ENCODE data around the gene ARL2. TPM values are rescaled to one million over a fixed set of nuclear protein-coding genes. Genes with fewer than 3 reads are reported as not detected.
"Not testable (repeated sequence)": the region's sequence is repeated elsewhere in the genome, so short reads cannot be mapped to it uniquely, and the experiment has no call there.

The ARL2 gene
- total RNA-seq, 1 experiment from 2014 or later, result 98.9 TPM

- H3K27ac ChIP-seq (ENCODE audit: low read depth, low read length, poor library complexity, severe bottlenecking), result no peak overlapping the region
- H3K27me3 ChIP-seq (replicated peaks; ENCODE audit: insufficient read depth, low read depth, low read length, poor library complexity), result no peaks in the 10 kb centered on the region
- CTCF ChIA-PET, result interaction anchor here (0.7 kb wide), 1 partner anchor 11 kb away, joined by 3 read pairs; no protein-coding TSS in a partner anchor
- no peaks in the 10 kb centered on the region for H3K4me1 ChIP-seq (ENCODE audit: insufficient read depth, low read length, poor library complexity, severe bottlenecking)
- no peaks in the 10 kb centered on the region for H3K36me3 ChIP-seq (ENCODE audit: insufficient read depth, low read length, poor library complexity, severe bottlenecking)
- no peak overlapping the region for H3K4me3 ChIP-seq (ENCODE audit: low read depth, low read length, poor library complexity, severe bottlenecking)
- POLR2A ChIA-PET (ENCODE audit: low non-redundant PET), result no interaction called here
- no peaks in the 10 kb centered on the region for H3K9me3 ChIP-seq (ENCODE audit: low read depth, low read length, poor library complexity, severe bottlenecking)
- intact Hi-C loops (cut with micrococcal nuclease; ENCODE audit: unreplicated experiment), result no loop called here
- TF ChIP-seq CTCF (conservative IDR thresholded peaks at IDR 0.05; ENCODE audit: low read depth, low read length) (no peak), EZH2 (IDR thresholded peaks at IDR 0.05; ENCODE audit: borderline replicate concordance, low read depth, low read length, poor library complexity, severe bottlenecking) (no peak)
- BruUV-seq (replicated peaks), result no TSS peak
- DNase-seq (ENCODE audit: low spot score), result no peak
These were observed 14.5 kb upstream of the ARL2 start for GRCh38 chr11:64999478-64999877.

GRCh38 chr11:65002706-65003105 lies 11.3 kb upstream of the ARL2 start:
- no peaks in the 10 kb centered on the region for H3K4me1 ChIP-seq (ENCODE audit: insufficient read depth, low read length, poor library complexity, severe bottlenecking)
- ChIA-PET CTCF (no interaction called here), POLR2A (ENCODE audit: low non-redundant PET) (no interaction called here)
- H3K36me3 ChIP-seq (ENCODE audit: insufficient read depth, low read length, poor library complexity, severe bottlenecking), result no peaks in the 10 kb centered on the region
- DNase-seq (ENCODE audit: low spot score), result no peak
- no peak overlapping the region for H3K27ac ChIP-seq (ENCODE audit: low read depth, low read length, poor library complexity, severe bottlenecking)
- no peaks in the 10 kb centered on the region for H3K9me3 ChIP-seq (ENCODE audit: low read depth, low read length, poor library complexity, severe bottlenecking)
- intact Hi-C loops (cut with micrococcal nuclease; ENCODE audit: unreplicated experiment), result no loop called here
- no peak overlapping the region for H3K4me3 ChIP-seq (ENCODE audit: low read depth, low read length, poor library complexity, severe bottlenecking)
- no TSS peak for BruUV-seq (replicated peaks)
- TF ChIP-seq CTCF (conservative IDR thresholded peaks at IDR 0.05; ENCODE audit: low read depth, low read length), result no peak
- TF ChIP-seq EZH2 (IDR thresholded peaks at IDR 0.05; ENCODE audit: borderline replicate concordance, low read depth, low read length, poor library complexity, severe bottlenecking), result no peak
- no peaks in the 10 kb centered on the region for H3K27me3 ChIP-seq (replicated peaks; ENCODE audit: insufficient read depth, low read depth, low read length, poor library complexity)

- intact Hi-C loops (cut with micrococcal nuclease; ENCODE audit: unreplicated experiment), result no loop called here
- ChIA-PET POLR2A (ENCODE audit: low non-redundant PET) (no interaction called here), CTCF (no interaction called here)
- Histone ChIP-seq H3K36me3 (ENCODE audit: insufficient read depth, low read length, poor library complexity, severe bottlenecking) (no peaks in the 10 kb centered on the region), H3K27me3 (replicated peaks; ENCODE audit: insufficient read depth, low read depth, low read length, poor library complexity) (no peaks in the 10 kb centered on the region), H3K27ac (ENCODE audit: low read depth, low read length, poor library complexity, severe bottlenecking) (no peak overlapping the region), H3K4me1 (ENCODE audit: insufficient read depth, low read length, poor library complexity, severe bottlenecking) (no peaks in the 10 kb centered on the region), H3K9me3 (ENCODE audit: low read depth, low read length, poor library complexity, severe bottlenecking) (no peaks in the 10 kb centered on the region), H3K4me3 (ENCODE audit: low read depth, low read length, poor library complexity, severe bottlenecking) (no peak overlapping the region)
- no peak for DNase-seq (ENCODE audit: low spot score)
- no TSS peak for BruUV-seq (replicated peaks)
- TF ChIP-seq EZH2 (IDR thresholded peaks at IDR 0.05; ENCODE audit: borderline replicate concordance, low read depth, low read length, poor library complexity, severe bottlenecking) (no peak), CTCF (conservative IDR thresholded peaks at IDR 0.05; ENCODE audit: low read depth, low read length) (no peak)
These were observed 10.7 kb upstream of the ARL2 start for GRCh38 chr11:65003282-65003681.

- H3K4me1 ChIP-seq (ENCODE audit: insufficient read depth, low read length, poor library complexity, severe bottlenecking); H3K27me3 ChIP-seq (replicated peaks; ENCODE audit: insufficient read depth, low read depth, low read length, poor library complexity); H3K36me3 ChIP-seq (ENCODE audit: insufficient read depth, low read length, poor library complexity, severe bottlenecking); POLR2A ChIA-PET (ENCODE audit: low non-redundant PET); intact Hi-C loops (cut with micrococcal nuclease; ENCODE audit: unreplicated experiment); H3K4me3 ChIP-seq (ENCODE audit: low read depth, low read length, poor library complexity, severe bottlenecking); H3K9me3 ChIP-seq (ENCODE audit: low read depth, low read length, poor library complexity, severe bottlenecking); DNase-seq (ENCODE audit: low spot score); CTCF ChIA-PET; BruUV-seq (replicated peaks); H3K27ac ChIP-seq (ENCODE audit: low read depth, low read length, poor library complexity, severe bottlenecking): not testable (repeated sequence)
These were observed 10.0 kb upstream of the ARL2 start for GRCh38 chr11:65003968-65004367.

Data from A673 (cell line).